ENCODE measurements around the gene SLC38A10.

SLC38A10 gene

DNA sequence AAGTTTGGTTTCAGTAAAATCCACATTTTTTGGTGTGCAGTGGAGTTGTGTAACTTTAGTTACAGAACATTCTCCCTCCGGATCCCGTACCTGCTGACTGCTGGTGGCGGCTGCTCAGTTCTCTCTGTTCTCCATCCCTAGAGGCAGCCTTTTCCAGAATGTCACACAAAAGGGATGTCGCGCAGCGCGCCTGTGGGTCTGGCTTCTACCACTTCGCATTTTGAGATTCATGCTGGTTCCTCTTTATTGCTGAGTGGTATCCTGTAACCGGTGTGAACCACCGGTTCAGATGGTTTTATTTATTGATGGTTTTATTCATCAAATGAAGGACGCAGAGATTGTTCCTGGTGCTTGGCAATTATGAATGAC lies 71.4 kb downstream of the SLC38A10 start:
- DNase-seq = peak; percentile 47
- no peak overlapping the region for H3K23ac ChIP-seq (ENCODE audit: low read length)
- no peaks in the 10 kb centered on the region for H3K79me2 ChIP-seq (ENCODE audit: control insufficient read depth, insufficient read depth, low read length)
- H3K18ac ChIP-seq (ENCODE audit: low read length) = peak overlapping the region; percentile 5
- no peak overlapping the region for H2BK5ac ChIP-seq (ENCODE audit: low read length)
- no peak overlapping the region for H4K8ac ChIP-seq (ENCODE audit: low read depth, low read length)
- no peaks in the 10 kb centered on the region for H3K27me3 ChIP-seq (ENCODE audit: insufficient read depth, low read length, poor library complexity)
- H2BK15ac ChIP-seq (replicated peaks; ENCODE audit: low read depth) = no peak overlapping the region
- H2BK120ac ChIP-seq (ENCODE audit: low read depth, low read length) = no peak overlapping the region
- peaks cover 4% of the 10 kb centered on the region for H3K4me1 ChIP-seq (ENCODE audit: control insufficient read depth, low read depth, low read length)
- no peak overlapping the region for H3K27ac ChIP-seq (ENCODE audit: low read depth, low read length)
- no peaks in the 10 kb centered on the region for H3K36me3 ChIP-seq (ENCODE audit: control insufficient read depth, insufficient read depth, low read length)
- H3K4me2 ChIP-seq (ENCODE audit: low read length) = peak overlapping the region; percentile 81
- no peak overlapping the region for H2AK5ac ChIP-seq (ENCODE audit: low read length)
- peak overlapping the region; percentile 96 for H3K56ac ChIP-seq (ENCODE audit: low read length)
- peaks cover 6% of the 10 kb centered on the region for H3K79me1 ChIP-seq (ENCODE audit: low read length)
- no peak overlapping the region for H4K5ac ChIP-seq (ENCODE audit: low read length)
- no peak overlapping the region for H3K4me3 ChIP-seq (ENCODE audit: low read length)
- no peak overlapping the region for H3K4ac ChIP-seq (ENCODE audit: low read depth, low read length)
- no CpG with 5 or more reads among the region's 11 CpGs for whole genome bisulfite sequencing (ENCODE audit: extremely low coverage, insufficient coverage, low lambda C conversion rate)
- peak overlapping the region; percentile 86 for H3K9ac ChIP-seq (ENCODE audit: low read length)

DNA sequence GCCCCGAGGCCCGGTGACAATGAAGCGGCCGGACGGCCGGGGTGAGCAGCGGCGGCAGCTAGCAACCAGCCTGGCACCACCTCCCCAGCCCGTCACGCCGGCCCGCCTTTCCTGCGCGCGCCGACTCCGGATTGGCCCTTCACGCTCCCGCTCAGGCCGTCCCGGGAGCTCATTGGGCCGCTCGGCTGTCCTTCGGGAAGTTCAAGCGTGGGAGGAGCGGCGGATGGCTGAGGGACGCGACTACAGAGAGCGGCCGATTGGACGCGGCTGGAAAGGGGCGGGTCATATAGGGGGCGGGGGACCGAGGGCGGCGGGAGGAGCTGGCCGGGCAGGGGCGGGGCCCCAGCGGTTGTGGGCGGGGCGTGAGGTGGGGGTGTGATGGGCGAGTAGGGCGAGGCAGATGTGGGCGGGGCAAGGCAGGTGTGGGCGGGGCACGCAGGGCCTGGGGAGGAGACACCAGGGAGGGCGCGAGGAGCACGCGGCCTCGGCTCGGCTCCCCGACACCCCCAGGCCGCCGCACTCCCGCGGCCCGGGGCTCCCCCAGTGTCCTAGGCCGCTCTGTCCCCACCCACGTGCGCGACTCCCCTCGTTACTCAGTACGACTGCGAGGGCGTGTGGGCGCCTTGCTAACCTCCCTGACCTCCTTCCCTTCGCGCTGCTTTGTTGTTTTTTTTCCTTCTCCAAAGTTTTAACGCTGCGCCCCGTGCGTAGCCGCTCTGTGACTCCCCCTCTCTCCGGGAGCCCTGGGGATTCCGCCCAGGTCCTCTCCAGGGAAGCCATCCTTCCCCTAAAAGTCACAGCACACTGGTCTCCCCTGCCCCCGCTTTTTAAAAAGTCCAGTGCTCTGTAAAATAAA lies 72.0 kb downstream of the SLC38A10 start, which contains the start of gene CEP131:
CEP131 (minus strand) TSS at position 60 of the 856 bp plus-strand sequence. CDS start 2,909 bp downstream, outside the sequence.
- Histone ChIP-seq H3K4me1 (ENCODE audit: control insufficient read depth, low read depth, low read length) (peaks cover 4% of the 10 kb centered on the region), H3K4me2 (ENCODE audit: low read length) (peak within 1 kb of the TSS; percentile 81), H2BK120ac (ENCODE audit: low read depth, low read length) (no peak within 1 kb of the TSS), H2BK5ac (ENCODE audit: low read length) (no peak within 1 kb of the TSS), H2BK15ac (replicated peaks; ENCODE audit: low read depth) (no peak within 1 kb of the TSS), H3K9ac (ENCODE audit: low read length) (peak within 1 kb of the TSS; percentile 86), H2AK5ac (ENCODE audit: low read length) (no peak within 1 kb of the TSS), H3K36me3 (ENCODE audit: control insufficient read depth, insufficient read depth, low read length) (no peaks in the 10 kb centered on the region), H4K5ac (ENCODE audit: low read length) (no peak within 1 kb of the TSS), H3K56ac (ENCODE audit: low read length) (peak within 1 kb of the TSS; percentile 96), H4K8ac (ENCODE audit: low read depth, low read length) (no peak within 1 kb of the TSS), H3K27ac (ENCODE audit: low read depth, low read length) (no peak within 1 kb of the TSS), H3K4ac (ENCODE audit: low read depth, low read length) (no peak within 1 kb of the TSS), H3K18ac (ENCODE audit: low read length) (peak within 1 kb of the TSS; percentile 5), H3K79me2 (ENCODE audit: control insufficient read depth, insufficient read depth, low read length) (no peaks in the 10 kb centered on the region), H3K79me1 (ENCODE audit: low read length) (peaks cover 6% of the 10 kb centered on the region), H3K27me3 (ENCODE audit: insufficient read depth, low read length, poor library complexity) (no peaks in the 10 kb centered on the region), H3K4me3 (ENCODE audit: low read length) (peak within 1 kb of the TSS; percentile 39), H3K23ac (ENCODE audit: low read length) (peak within 1 kb of the TSS; percentile 80)
- no CpG with 5 or more reads among the region's 79 CpGs for WGBS (ENCODE audit: extremely low coverage, insufficient coverage, low lambda C conversion rate)
- DNase-seq = peak; percentile 99

DNA sequence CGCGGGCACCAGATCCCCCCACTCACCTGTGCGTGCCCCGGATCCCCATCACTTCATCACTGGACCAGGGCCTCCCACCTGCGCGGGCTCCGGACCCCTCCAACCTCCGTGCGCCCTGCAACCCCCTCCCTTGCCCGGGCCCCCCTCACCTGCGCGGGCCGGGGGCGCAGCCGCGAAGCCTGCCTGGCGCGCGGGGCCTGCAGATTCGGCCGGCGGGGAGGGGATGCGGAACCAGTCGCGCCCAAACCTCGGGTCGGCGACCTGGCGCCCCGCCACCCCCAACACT lies 72.5 kb downstream of the SLC38A10 start:
- Histone ChIP-seq H3K23ac (ENCODE audit: low read length) (peak overlapping the region; percentile 3), H2BK120ac (ENCODE audit: low read depth, low read length) (no peak overlapping the region), H2AK5ac (ENCODE audit: low read length) (no peak overlapping the region), H4K5ac (ENCODE audit: low read length) (no peak overlapping the region), H4K8ac (ENCODE audit: low read depth, low read length) (no peak overlapping the region), H3K4me1 (ENCODE audit: control insufficient read depth, low read depth, low read length) (peaks cover 4% of the 10 kb centered on the region), H2BK5ac (ENCODE audit: low read length) (no peak overlapping the region), H3K79me2 (ENCODE audit: control insufficient read depth, insufficient read depth, low read length) (no peaks in the 10 kb centered on the region), H3K4me2 (ENCODE audit: low read length) (peak overlapping the region; percentile 81), H3K9ac (ENCODE audit: low read length) (peak overlapping the region; percentile 64), H2BK15ac (replicated peaks; ENCODE audit: low read depth) (no peak overlapping the region), H3K4ac (ENCODE audit: low read depth, low read length) (no peak overlapping the region), H3K27ac (ENCODE audit: low read depth, low read length) (no peak overlapping the region), H3K18ac (ENCODE audit: low read length) (no peak overlapping the region), H3K36me3 (ENCODE audit: control insufficient read depth, insufficient read depth, low read length) (no peaks in the 10 kb centered on the region), H3K79me1 (ENCODE audit: low read length) (peaks cover 6% of the 10 kb centered on the region), H3K27me3 (ENCODE audit: insufficient read depth, low read length, poor library complexity) (no peaks in the 10 kb centered on the region), H3K56ac (ENCODE audit: low read length) (peak overlapping the region; percentile 95), H3K4me3 (ENCODE audit: low read length) (peak overlapping the region; percentile 36)
- no CpG with 5 or more reads among the region's 30 CpGs for WGBS (ENCODE audit: extremely low coverage, insufficient coverage, low lambda C conversion rate)
- no peak for DNase-seq

DNA sequence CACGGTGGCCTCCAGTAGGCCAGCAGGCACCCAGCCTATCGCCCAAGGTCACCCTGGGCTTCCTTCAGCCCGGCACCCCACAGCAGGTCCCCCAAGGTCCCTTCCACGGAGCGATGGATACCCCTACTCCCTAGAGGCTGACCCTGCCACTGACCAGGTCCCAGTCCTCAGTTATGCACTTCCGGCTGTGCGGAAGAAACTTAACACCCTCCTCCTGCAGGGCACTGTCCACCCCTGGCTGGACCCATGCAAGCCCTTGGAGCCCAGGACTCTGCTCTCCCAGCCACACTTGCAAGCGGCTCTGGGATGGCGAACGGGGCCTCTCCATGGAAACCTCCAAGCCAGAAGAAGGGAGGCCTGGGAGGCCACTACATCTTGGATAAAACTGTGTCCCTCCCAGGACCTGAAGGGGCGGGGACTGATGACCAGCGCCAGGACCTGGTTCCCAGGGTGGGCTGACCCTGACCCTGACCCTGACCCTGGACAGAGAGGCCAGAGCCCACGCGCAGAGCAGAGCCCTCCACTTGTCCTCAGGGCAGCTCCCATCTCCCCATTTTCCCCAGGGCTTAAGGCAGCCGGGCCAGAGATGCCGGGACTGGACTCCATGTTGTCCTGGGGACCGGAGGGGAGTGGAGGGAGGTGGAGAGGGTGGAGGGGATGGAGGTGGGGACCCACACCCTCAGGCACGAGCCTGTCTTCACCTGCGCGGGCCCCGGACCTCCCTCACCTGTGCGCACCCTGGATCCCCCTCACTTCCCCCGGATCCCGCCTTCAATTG lies 73.1 kb downstream of the SLC38A10 start:
- WGBS (ENCODE audit: extremely low coverage, insufficient coverage, low lambda C conversion rate) = no CpG with 5 or more reads among the region's 24 CpGs
- H3K18ac ChIP-seq (ENCODE audit: low read length) = no peak overlapping the region

DNA sequence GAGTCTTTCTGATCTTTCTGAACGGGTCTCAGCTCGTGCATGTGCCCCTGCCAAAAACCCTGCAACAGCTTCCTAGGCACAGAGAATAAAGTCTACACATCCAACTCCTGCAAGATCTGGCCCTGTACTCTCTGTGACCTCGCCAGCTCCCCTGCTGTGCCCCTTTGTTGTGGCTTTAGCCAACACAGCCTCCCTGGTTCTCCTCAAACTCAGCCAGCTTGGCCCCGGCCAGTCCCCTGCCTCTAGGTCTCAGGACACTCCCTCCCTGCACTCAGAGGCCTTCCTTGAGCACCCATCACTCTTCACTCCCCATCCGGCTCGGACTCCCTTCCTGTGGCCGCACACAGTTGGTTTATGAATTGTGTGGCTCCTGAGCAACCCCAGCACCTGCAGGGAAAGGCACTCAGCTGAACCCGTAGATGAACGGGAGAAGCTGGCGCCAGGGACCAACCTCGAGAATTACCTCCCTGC lies 73.7 kb downstream of the SLC38A10 start:
- no peaks in the 10 kb centered on the region for H3K79me2 ChIP-seq (ENCODE audit: control insufficient read depth, insufficient read depth, low read length)
- H3K4me2 ChIP-seq (ENCODE audit: low read length) = no peak overlapping the region
- peak overlapping the region; percentile 17 for H3K56ac ChIP-seq (ENCODE audit: low read length)
- H3K23ac ChIP-seq (ENCODE audit: low read length) = no peak overlapping the region
- H2BK15ac ChIP-seq (replicated peaks; ENCODE audit: low read depth) = no peak overlapping the region
- no peak overlapping the region for H3K18ac ChIP-seq (ENCODE audit: low read length)
- peak; percentile 54 for DNase-seq
- H2BK5ac ChIP-seq (ENCODE audit: low read length) = no peak overlapping the region
- H4K5ac ChIP-seq (ENCODE audit: low read length) = no peak overlapping the region
- H3K4me3 ChIP-seq (ENCODE audit: low read length) = no peak overlapping the region
- no peak overlapping the region for H3K4ac ChIP-seq (ENCODE audit: low read depth, low read length)
- peak overlapping the region; percentile 64 for H3K9ac ChIP-seq (ENCODE audit: low read length)
- no peak overlapping the region for H4K8ac ChIP-seq (ENCODE audit: low read depth, low read length)
- no peaks in the 10 kb centered on the region for H3K27me3 ChIP-seq (ENCODE audit: insufficient read depth, low read length, poor library complexity)
- no peak overlapping the region for H2AK5ac ChIP-seq (ENCODE audit: low read length)
- no peak overlapping the region for H3K27ac ChIP-seq (ENCODE audit: low read depth, low read length)
- H3K4me1 ChIP-seq (ENCODE audit: control insufficient read depth, low read depth, low read length) = peaks cover 4% of the 10 kb centered on the region
- peaks cover 6% of the 10 kb centered on the region for H3K79me1 ChIP-seq (ENCODE audit: low read length)
- no peak overlapping the region for H2BK120ac ChIP-seq (ENCODE audit: low read depth, low read length)
- WGBS (ENCODE audit: extremely low coverage, insufficient coverage, low lambda C conversion rate) = no CpG with 5 or more reads among the region's 11 CpGs
- H3K36me3 ChIP-seq (ENCODE audit: control insufficient read depth, insufficient read depth, low read length) = no peaks in the 10 kb centered on the region

More for the DNA sequence above, 73.1 kb downstream of the SLC38A10 start:
- no peak overlapping the region for H4K8ac ChIP-seq (ENCODE audit: low read depth, low read length)
- no peak for DNase-seq
- H4K5ac ChIP-seq (ENCODE audit: low read length) = no peak overlapping the region
- no peak overlapping the region for H3K27ac ChIP-seq (ENCODE audit: low read depth, low read length)
- no peak overlapping the region for H2BK5ac ChIP-seq (ENCODE audit: low read length)
- no peaks in the 10 kb centered on the region for H3K27me3 ChIP-seq (ENCODE audit: insufficient read depth, low read length, poor library complexity)
- peak overlapping the region; percentile 64 for H3K9ac ChIP-seq (ENCODE audit: low read length)
- H3K79me1 ChIP-seq (ENCODE audit: low read length) = peaks cover 6% of the 10 kb centered on the region
- H2AK5ac ChIP-seq (ENCODE audit: low read length) = no peak overlapping the region
- peak overlapping the region; percentile 81 for H3K4me2 ChIP-seq (ENCODE audit: low read length)
- peak overlapping the region; percentile 95 for H3K56ac ChIP-seq (ENCODE audit: low read length)
- H3K4ac ChIP-seq (ENCODE audit: low read depth, low read length) = no peak overlapping the region
- H3K4me3 ChIP-seq (ENCODE audit: low read length) = peak overlapping the region; percentile 36
- H3K4me1 ChIP-seq (ENCODE audit: control insufficient read depth, low read depth, low read length) = peaks cover 4% of the 10 kb centered on the region
- H2BK120ac ChIP-seq (ENCODE audit: low read depth, low read length) = no peak overlapping the region
- H2BK15ac ChIP-seq (replicated peaks; ENCODE audit: low read depth) = no peak overlapping the region
- H3K36me3 ChIP-seq (ENCODE audit: control insufficient read depth, insufficient read depth, low read length) = no peaks in the 10 kb centered on the region
- H3K79me2 ChIP-seq (ENCODE audit: control insufficient read depth, insufficient read depth, low read length) = no peaks in the 10 kb centered on the region
- H3K23ac ChIP-seq (ENCODE audit: low read length) = peak overlapping the region; percentile 3

Data from mesendoderm (in vitro differentiated cells).